Stomach (tissue), 9 donors: ENCODE measurements around the gene PSORS1C1. TPM values are rescaled to one million over a fixed set of nuclear protein-coding genes. Genes with fewer than 3 reads are reported as not detected.

Experiments
- DNase-seq, 2 donors: peaks; one replicate each; pipeline versions ENCODE4 v3.0.0 to v3.0.0-alpha.2; 2013 to 2019
- H3K27ac ChIP-seq, 5 donors: fragments of 200-600 bp in 4 of 5; sonication (generic) in 4 of 5; one replicate each; pipeline ENCODE4 v1.5.1; 2013 to 2019; ENCODE audit warnings: mild to moderate bottlenecking in 1 of 5, moderate library complexity in 1 of 5
- H3K27me3 ChIP-seq, 3 donors: fragments of 200-600 bp; sonication (generic); one replicate each; pipeline ENCODE4 v1.5.1; 2017 to 2019; ENCODE audit warnings: mixed run types in 1 of 3
- H3K36me3 ChIP-seq, 4 donors: fragments of 200-600 bp; sonication (generic); 1 replicate in 3 of 4; 2 replicates in 1 of 4; pipeline ENCODE4 v1.5.1; 2016 to 2019
- H3K4me1 ChIP-seq, 4 donors: fragments of 200-600 bp; sonication (generic); one replicate each; pipeline ENCODE4 v1.5.1; 2016 to 2019
- H3K4me3 ChIP-seq, 4 donors: fragments of 200-600 bp; sonication (generic) in 3 of 4; one replicate each; pipeline ENCODE4 v1.5.1; 2016 to 2019; ENCODE audit warnings: mild to moderate bottlenecking in 1 of 4
- H3K9me3 ChIP-seq, 4 donors: fragments of 200-600 bp; sonication (generic); one replicate each; pipeline ENCODE4 v1.5.1; 2016 to 2019
- EP300 ChIP-seq: sonication (generic); formaldehyde crosslinking; IDR thresholded peaks from one replicate; pipeline ENCODE4 v1.6.1; 2017; ENCODE audit warnings: antibody characterized with exemption
- POLR2A ChIP-seq, 4 donors: fragments of 450-650 bp; IDR thresholded peaks; one replicate each; pipeline ENCODE4 v1.6.1; 2016; ENCODE audit warnings: antibody characterized with exemption in 4 of 4, control low read depth in 2 of 4, mild to moderate bottlenecking in 1 of 4, moderate library complexity in 1 of 4
- POLR2AphosphoS5 ChIP-seq, 3 donors: sonication (generic); formaldehyde crosslinking; IDR thresholded peaks; one replicate each; pipeline ENCODE4 v1.6.1; 2016; ENCODE audit warnings: antibody characterized with exemption in 3 of 3
- WGBS, 5 donors: extraction: QIAGEN DNeasy Blood & Tissue Kit in 3 of 5; methylation state at CpG; one replicate each; pipeline versions ENCODE4 v1.1.5 to v1.1.7; 2013 to 2018; 5-methylcytosine and 5-hydroxymethylcytosine counted together
- intact Hi-C: fragments of 100-400 bp; cut with DNase I; formaldehyde crosslinking; loops from one replicate; pipeline ENCODE4 v1.15.1; 2023; ENCODE audit warnings: low total_unique reads
- polyA plus RNA-seq, 3 donors: library from polyadenylated mRNA; stranded (reverse); fragments of 200-250 nt; gene quantifications; one replicate each; pipeline ENCODE4 v1.2.3, GENCODE V29; 2013
- total RNA-seq, 5 donors: library from RNA; depleted of rRNA; stranded (reverse); fragments of >200 nt; gene quantifications; one replicate each; pipeline versions ENCODE4 v1.1.0 to v1.2.3, GENCODE V29; 2014 to 2016
- TF ChIP-seq, protein P1 (sequence below), 7 experiments: fragments of 450-650 bp in 4 of 7; fragments of 200-600 bp in 3 of 7; sonication (generic) in 3 of 7; IDR thresholded peaks; one replicate each; pipeline ENCODE4 v1.5.1; 2016 to 2019; ENCODE audit warnings: antibody characterized with exemption in 7 of 7, control low read depth in 2 of 7, mild to moderate bottlenecking in 1 of 7
- donor health status: healthy with polysubstance abuse.
- donor health status: Bipolar disorder and iron deficiency.
- donor health status: healthy.

PSORS1C1 gene
- total and polyA plus RNA-seq, 8 donors = 2.7 to 7.4 (median 3.9) TPM; not detected in 1

DNA sequence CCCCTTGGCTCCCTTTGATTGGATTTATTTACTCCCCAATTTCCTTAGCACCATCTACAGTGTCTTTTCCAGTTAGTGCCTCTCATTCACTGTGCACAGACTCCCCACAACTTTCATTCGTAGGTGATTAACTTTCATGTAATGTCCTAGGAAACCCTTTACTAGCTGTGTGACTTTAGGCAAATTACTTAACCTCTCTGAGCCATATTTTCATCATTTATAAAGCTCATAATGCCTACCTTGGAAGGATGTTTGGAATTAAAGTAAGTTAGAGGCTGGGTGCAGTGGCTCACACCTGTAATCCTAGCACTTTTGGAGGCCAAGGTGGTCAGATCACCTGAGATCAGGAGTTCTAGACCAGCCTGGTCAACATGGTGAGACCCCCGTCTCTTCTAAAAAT is 22.4 kb upstream of the PSORS1C1 start:
- H3K9me3 ChIP-seq = no peaks in the 10 kb centered on the region
- WGBS, 5 donors = 89 to 97% (median 95%) methylated on average over 2 of the region's 2 CpGs
- H3K4me1 ChIP-seq = peaks cover 9 to 28% (median 11%) of the 10 kb centered on the region in 4 donors
- no peak overlapping the region for H3K27ac ChIP-seq
- H3K27me3 ChIP-seq = no peaks in the 10 kb centered on the region
- no peak for DNase-seq
- intact Hi-C loops = no loop called here
- TF ChIP-seq, protein P1, sequence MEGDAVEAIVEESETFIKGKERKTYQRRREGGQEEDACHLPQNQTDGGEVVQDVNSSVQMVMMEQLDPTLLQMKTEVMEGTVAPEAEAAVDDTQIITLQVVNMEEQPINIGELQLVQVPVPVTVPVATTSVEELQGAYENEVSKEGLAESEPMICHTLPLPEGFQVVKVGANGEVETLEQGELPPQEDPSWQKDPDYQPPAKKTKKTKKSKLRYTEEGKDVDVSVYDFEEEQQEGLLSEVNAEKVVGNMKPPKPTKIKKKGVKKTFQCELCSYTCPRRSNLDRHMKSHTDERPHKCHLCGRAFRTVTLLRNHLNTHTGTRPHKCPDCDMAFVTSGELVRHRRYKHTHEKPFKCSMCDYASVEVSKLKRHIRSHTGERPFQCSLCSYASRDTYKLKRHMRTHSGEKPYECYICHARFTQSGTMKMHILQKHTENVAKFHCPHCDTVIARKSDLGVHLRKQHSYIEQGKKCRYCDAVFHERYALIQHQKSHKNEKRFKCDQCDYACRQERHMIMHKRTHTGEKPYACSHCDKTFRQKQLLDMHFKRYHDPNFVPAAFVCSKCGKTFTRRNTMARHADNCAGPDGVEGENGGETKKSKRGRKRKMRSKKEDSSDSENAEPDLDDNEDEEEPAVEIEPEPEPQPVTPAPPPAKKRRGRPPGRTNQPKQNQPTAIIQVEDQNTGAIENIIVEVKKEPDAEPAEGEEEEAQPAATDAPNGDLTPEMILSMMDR (IDR thresholded peaks at IDR 0.05) = no peak
- TF ChIP-seq POLR2A (IDR thresholded peaks at IDR 0.05) (no peak), POLR2AphosphoS5 (IDR thresholded peaks at IDR 0.05) (no peak), EP300 (no peak)
- H3K36me3 ChIP-seq = no peaks in the 10 kb centered on the region
- no peak overlapping the region for H3K4me3 ChIP-seq

DNA sequence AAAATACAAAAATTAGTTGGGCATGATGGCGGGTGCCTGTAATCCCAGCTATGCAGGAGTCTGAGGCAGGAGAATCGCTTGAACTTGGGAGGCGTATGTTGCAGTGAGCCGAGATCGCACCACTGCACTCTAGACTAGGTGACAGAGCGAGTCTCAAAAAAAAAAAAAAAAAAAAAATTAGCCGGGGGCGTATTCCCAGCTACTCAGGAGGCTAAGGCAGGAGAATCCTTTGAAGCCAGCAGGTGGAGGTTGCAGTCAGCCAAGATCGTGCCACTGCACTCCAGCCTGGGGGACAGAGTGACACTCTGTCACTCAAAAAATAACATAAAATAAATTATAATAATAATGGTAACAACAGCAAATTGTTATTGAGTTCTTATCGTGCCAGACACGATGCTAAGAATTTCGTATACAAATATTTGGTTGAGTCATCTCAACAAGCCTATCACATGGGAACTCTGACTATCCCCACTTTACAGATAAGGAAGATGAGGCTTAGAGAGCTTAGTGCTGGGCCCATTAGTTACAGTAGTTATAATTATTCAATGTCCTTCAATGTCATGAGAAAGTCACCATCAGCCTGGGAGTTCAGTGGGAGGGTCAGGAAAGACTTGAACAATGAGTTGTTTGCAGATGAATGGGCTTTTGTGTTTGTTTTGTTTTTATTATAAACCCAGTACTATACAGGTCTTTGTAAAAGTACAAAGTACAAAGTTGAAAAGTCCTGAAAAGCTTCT is 21.7 kb upstream of the PSORS1C1 start:
- Histone ChIP-seq H3K36me3 (no peaks in the 10 kb centered on the region), H3K4me1 (peaks cover 6 to 22% (median 8%) of the 10 kb centered on the region in 4 donors), H3K27me3 (no peaks in the 10 kb centered on the region), H3K4me3 (no peak overlapping the region), H3K9me3 (no peaks in the 10 kb centered on the region), H3K27ac (no peak overlapping the region)
- intact Hi-C loops = no loop called here
- peak in 1 of 2 donors; percentile 31 for DNase-seq
- WGBS, 5 donors = 69 to 77% (median 74%) methylated on average over 11 to 12 of the region's 12 CpGs
- TF ChIP-seq EP300 = no peak
- TF ChIP-seq, protein P1 (IDR thresholded peaks at IDR 0.05) = no peak
- TF ChIP-seq POLR2A (IDR thresholded peaks at IDR 0.05) = no peak
- TF ChIP-seq POLR2AphosphoS5 (IDR thresholded peaks at IDR 0.05) = no peak

DNA sequence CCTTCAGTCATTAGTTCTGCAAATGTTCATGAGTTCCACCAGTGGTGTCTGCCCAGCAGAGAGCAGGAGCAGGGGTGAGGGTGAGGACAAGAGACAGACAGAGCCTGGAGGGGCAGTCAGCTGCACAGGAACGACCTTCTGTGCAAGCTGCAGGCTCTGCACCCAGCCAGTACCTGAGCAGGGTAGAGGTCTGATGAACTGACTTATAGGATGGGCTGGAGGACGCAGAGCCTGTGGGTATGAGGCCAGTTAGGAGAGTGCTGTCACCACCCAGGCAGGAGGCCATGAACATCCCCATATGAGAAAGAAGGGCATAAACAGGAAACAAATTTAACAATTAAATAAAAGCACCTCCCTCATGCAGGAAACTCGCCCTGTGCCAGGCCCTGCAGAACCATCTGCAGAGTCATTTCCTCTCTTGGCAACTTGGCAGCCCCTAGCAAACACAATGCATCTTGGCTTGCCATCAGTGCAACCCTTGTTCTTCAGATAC is 20.2 kb upstream of the PSORS1C1 start:
- H3K4me1 ChIP-seq = peaks cover 6 to 22% (median 8%) of the 10 kb centered on the region in 4 donors
- H3K9me3 ChIP-seq = no peaks in the 10 kb centered on the region
- H3K27me3 ChIP-seq = no peaks in the 10 kb centered on the region
- TF ChIP-seq, protein P1 (IDR thresholded peaks at IDR 0.05) = no peak
- TF ChIP-seq POLR2AphosphoS5 (IDR thresholded peaks at IDR 0.05) = peak in 1 of 3 donors; percentile 14
- peak in 1 of 2 donors; percentile 42 for DNase-seq
- 27 to 54% (median 35%) methylated on average over 3 of the region's 3 CpGs for WGBS, 5 donors
- H3K36me3 ChIP-seq = no peaks in the 10 kb centered on the region
- intact Hi-C loops = no loop called here
- no peak overlapping the region for H3K4me3 ChIP-seq
- peak overlapping the region in 2 of 5 donors; percentile 27 to 34 for H3K27ac ChIP-seq

DNA sequence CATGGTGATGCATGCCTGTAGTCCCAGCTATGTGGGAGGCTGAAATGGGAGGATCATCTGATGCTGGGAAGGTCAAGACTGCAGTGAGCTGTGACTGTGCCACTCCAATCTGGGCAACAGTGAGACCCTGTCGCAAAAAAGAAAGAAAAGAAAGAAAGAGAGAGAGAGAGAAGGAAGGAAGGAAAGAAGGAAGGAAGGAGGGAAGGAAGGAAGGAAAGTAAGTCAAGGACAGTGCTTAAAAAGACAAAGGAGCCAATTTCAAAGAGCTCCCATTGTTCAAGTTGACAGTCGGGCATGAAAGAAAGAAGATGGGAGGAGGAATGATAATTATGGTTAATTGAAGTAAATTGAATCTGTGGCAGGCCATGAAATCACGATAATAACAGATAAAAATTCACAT is 18.4 kb upstream of the PSORS1C1 start:
- 82 to 92% (median 89%) methylated on average over 3 of the region's 3 CpGs for WGBS, 5 donors
- Histone ChIP-seq H3K36me3 (no peaks in the 10 kb centered on the region), H3K9me3 (no peaks in the 10 kb centered on the region), H3K27me3 (no peaks in the 10 kb centered on the region), H3K4me3 (no peak overlapping the region), H3K27ac (no peak overlapping the region), H3K4me1 (peaks cover 6 to 22% (median 8%) of the 10 kb centered on the region in 4 donors)
- intact Hi-C loops = no loop called here
- TF ChIP-seq POLR2AphosphoS5 (IDR thresholded peaks at IDR 0.05) (no peak), EP300 (no peak), POLR2A (IDR thresholded peaks at IDR 0.05) (no peak)
- TF ChIP-seq, protein P1 (IDR thresholded peaks at IDR 0.05) = no peak
- DNase-seq = no peak
